Thyroid gland (tissue), 4 donors: ENCODE results near the gene GLI3.

Experiments
- POLR2A ChIP-seq, 2 donors: fragments of 450-650 bp; IDR thresholded peaks; one replicate each; pipeline ENCODE4 v1.6.1; 2017; ENCODE audit warnings: antibody characterized with exemption in 2 of 2, mild to moderate bottlenecking in 2 of 2, moderate library complexity in 1 of 2
- TF ChIP-seq, protein P1 (sequence below), 6 experiments: fragments of 200-600 bp in 3 of 6; fragments of 450-650 bp in 3 of 6; sonication (generic) in 3 of 6; IDR thresholded peaks; one replicate each; pipeline ENCODE4 v1.5.1; 2016 to 2019; ENCODE audit warnings: antibody characterized with exemption in 6 of 6, mild to moderate bottlenecking in 2 of 6, inconsistent platforms in 1 of 6, moderate library complexity in 1 of 6

DNA sequence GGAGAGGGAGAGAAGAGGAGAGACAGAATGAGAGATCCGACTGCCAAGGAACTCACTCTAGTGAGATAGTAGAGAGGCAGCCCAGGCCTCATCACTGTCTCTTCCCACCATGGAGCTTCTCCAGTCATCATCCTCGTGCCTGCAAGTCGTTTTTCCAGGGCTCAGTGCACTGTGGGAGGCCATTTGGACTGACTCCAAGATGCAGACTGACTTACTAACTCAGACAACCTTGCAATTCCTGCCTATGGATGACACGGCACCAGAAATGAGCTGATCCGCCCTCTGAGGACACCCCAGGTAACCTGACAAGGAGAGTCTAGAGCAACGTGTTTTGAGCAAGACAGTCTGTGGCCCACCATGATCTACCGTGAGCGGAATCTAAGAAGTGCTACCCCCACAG lies 154.9 kb downstream of the GLI3 start:
- TF ChIP-seq, protein P1, sequence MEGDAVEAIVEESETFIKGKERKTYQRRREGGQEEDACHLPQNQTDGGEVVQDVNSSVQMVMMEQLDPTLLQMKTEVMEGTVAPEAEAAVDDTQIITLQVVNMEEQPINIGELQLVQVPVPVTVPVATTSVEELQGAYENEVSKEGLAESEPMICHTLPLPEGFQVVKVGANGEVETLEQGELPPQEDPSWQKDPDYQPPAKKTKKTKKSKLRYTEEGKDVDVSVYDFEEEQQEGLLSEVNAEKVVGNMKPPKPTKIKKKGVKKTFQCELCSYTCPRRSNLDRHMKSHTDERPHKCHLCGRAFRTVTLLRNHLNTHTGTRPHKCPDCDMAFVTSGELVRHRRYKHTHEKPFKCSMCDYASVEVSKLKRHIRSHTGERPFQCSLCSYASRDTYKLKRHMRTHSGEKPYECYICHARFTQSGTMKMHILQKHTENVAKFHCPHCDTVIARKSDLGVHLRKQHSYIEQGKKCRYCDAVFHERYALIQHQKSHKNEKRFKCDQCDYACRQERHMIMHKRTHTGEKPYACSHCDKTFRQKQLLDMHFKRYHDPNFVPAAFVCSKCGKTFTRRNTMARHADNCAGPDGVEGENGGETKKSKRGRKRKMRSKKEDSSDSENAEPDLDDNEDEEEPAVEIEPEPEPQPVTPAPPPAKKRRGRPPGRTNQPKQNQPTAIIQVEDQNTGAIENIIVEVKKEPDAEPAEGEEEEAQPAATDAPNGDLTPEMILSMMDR (IDR thresholded peaks at IDR 0.05) = no peak
- TF ChIP-seq POLR2A (IDR thresholded peaks at IDR 0.05) = no peak
